IPS DF 4.7 (cell line): ENCODE data around the gene TNRC6A.

Experiments used
- DNase-seq: peaks from one replicate; pipeline ENCODE4 v3.0.0-alpha.2; 2013; ENCODE audit warnings: low spot score; ENCODE audit errors: extremely low read depth

TNRC6A gene

DNA sequence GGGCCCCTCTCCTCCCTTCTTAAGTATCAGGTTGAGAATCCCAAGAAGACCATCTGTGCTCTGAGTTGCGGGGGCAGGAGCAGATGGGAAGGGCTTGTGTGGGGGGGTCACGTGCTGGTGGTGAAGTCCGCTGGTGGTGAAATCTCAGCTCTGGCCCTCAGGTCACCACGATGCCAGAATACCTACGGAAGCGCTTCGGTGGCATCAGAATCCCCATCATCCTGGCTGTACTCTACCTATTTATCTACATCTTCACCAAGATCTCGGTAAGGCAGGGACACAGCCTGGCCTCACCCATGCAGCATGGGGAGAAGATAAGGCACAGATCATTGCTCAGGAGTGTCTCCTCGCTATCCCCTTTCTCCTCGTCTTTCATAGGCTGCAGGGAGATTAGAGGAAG, 146.0 kb downstream of the TNRC6A start:
- DNase-seq: no peak
